NCI-H2107 treated with DMSO at 0.1 percent for 48 hours (cell line): ENCODE data around the gene CLTCL1.

Experiments used
- DNase-seq: peaks from one replicate; lab custom pipeline; 2025; ENCODE audit not compliant: unreplicated experiment; lab: John Stamatoyannopoulos, UW

The CLTCL1 gene

GRCh38 chr22:19134176-19134831 is 157.2 kb downstream of the CLTCL1 start:
- DNase-seq = no peak

DNA sequence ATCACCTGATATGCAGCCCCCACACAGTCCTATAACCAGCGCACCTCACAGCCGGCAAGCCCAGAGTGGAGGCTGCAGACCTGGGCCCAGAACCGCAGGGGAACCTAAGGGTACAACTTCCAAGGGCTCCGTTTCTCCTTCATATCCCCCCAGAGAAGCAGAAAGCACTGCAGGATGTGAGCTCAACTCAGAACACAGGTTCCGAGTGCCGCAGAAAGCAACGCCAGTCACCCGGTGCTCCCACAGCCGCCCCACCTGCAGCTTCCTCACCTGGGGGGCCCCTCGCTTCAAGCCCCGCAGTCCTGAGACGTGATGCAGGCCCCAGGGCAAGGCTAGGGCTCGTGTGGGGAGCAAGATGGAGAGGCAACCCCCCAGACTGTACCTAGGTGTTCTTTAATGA is 158.0 kb downstream of the CLTCL1 start:
- DNase-seq = no peak

DNA sequence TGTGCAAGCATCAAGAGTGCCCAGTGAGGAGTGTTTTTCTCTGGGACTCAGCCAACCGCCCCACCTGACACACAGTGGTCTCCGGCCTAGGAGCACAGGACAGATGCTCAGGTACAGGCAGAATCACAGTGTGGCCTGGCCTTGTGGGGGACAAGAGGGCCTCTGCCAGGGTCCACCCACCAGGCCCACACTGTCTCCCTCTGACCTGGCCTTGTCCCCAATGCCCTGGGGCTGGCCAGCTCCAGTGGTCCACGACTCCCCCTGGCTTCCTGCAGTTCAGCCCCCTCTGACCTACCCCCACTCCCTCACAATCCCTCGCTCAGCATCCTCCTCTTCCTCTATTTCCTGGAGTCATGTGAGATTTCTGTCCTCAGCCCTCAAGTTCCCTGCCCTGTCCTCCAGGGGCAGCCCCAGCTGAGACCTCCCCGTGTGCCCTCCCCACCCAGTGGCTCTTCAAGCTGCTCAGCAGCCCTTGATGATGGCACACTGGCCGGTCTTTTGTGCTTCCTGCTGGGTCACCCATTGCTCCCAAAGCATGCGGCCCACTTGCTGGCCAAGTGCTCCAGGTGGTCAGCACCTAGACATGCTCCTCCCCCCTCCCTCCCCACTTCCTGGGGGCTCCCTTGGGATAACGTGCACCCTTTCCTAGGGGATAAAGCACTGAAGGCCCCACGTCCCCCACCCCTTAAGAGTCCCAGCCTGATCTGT is 158.7 kb downstream of the CLTCL1 start:
- DNase-seq = no peak

DNA sequence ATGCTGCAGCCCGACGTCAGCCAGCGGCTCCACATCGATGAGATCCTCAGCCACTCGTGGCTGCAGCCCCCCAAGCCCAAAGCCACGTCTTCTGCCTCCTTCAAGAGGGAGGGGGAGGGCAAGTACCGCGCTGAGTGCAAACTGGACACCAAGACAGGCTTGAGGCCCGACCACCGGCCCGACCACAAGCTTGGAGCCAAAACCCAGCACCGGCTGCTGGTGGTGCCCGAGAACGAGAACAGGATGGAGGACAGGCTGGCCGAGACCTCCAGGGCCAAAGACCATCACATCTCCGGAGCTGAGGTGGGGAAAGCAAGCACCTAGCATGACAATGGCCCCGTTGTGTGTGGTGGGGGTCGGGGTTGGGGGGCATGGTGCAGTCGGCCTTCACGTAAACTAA is 159.4 kb downstream of the CLTCL1 start:
- DNase-seq = no peak

DNA sequence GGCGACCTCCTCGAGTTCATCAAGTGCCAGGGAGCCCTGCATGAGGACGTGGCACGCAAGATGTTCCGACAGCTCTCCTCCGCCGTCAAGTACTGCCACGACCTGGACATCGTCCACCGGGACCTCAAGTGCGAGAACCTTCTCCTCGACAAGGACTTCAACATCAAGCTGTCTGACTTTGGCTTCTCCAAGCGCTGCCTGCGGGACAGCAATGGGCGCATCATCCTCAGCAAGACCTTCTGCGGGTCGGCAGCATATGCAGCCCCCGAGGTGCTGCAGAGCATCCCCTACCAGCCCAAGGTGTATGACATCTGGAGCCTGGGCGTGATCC is 159.9 kb downstream of the CLTCL1 start:
- DNase-seq = no peak

- DNase-seq = no peak
Observed at GRCh38 chr22:19130959-19131684, 160.4 kb downstream of the CLTCL1 start, which contains the start of gene TSSK2. TSS of gene TSSK2 (plus strand) at chr22:19131308. CDS start at chr22:19131400, 92 bp downstream.

DNA sequence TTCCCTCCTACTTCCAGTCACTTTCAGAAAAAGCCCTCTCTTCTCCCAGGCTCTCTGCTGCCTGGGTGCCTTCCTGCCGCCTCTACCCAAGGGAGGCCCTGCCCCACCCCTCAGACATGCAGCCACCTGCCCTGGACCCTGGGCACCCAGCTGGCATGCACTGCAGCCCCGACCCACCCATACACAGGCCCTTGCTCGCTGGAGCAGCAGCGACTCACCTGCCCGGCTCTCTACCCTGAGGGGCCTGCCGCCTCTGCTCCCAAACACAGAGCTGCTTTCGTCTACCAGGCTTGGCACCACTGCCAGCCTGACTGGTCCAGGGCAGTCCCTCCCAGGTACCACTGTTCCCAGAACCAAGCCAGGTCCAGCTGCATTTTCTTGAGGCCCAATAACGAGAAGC is 161.6 kb downstream of the CLTCL1 start:
- no peak for DNase-seq
